ENCODE data around the gene PROK1.
A peak's percentile ranks its signal among the peaks of the same experiment; 100 is the strongest.
"Not testable (repeated sequence)": the region's sequence is repeated elsewhere in the genome, so short reads cannot be mapped to it uniquely, and the experiment has no call there.

The PROK1 gene

GRCh38 chr1:110434946-110435345, 16.0 kb upstream of the PROK1 start:
- ATAC-seq, result no peak

GRCh38 chr1:110436635-110437034, 14.3 kb upstream of the PROK1 start:
- no peak for ATAC-seq

- ATAC-seq, result not testable (repeated sequence)
These were observed 13.2 kb upstream of the PROK1 start for GRCh38 chr1:110437645-110438299.

- no peak for ATAC-seq
These were observed 12.1 kb upstream of the PROK1 start for GRCh38 chr1:110438893-110439292.

GRCh38 chr1:110439873-110440272, 11.1 kb upstream of the PROK1 start:
- not testable (repeated sequence) for ATAC-seq

- no peak for ATAC-seq
These were observed 10.1 kb upstream of the PROK1 start for GRCh38 chr1:110440877-110441276.

GRCh38 chr1:110441888-110442287, 9.1 kb upstream of the PROK1 start:
- no peak for ATAC-seq

- ATAC-seq, result no peak
These were observed 7.5 kb upstream of the PROK1 start for GRCh38 chr1:110443451-110443850.

- ATAC-seq, result no peak
These were observed 6.4 kb upstream of the PROK1 start for GRCh38 chr1:110444561-110444960.

- no peak for ATAC-seq
These were observed 993 bp upstream of the PROK1 start for GRCh38 chr1:110449661-110450651.

- ATAC-seq, result no peak
These were observed 1.4 kb downstream of the PROK1 start for GRCh38 chr1:110452330-110452729.

GRCh38 chr1:110453829-110454228, 2.9 kb downstream of the PROK1 start:
- ATAC-seq, result no peak

GRCh38 chr1:110454328-110454727, 3.4 kb downstream of the PROK1 start:
- no peak for ATAC-seq

- no peak for ATAC-seq
These were observed 4.2 kb downstream of the PROK1 start for GRCh38 chr1:110455151-110455550.

GRCh38 chr1:110457206-110457605, 6.3 kb downstream of the PROK1 start:
- no peak for ATAC-seq

GRCh38 chr1:110460253-110461220, 9.6 kb downstream of the PROK1 start:
- ATAC-seq, result peak; percentile 81 to 85

GRCh38 chr1:110462093-110462492, 11.1 kb downstream of the PROK1 start:
- ATAC-seq, result no peak

- ATAC-seq, result no peak
These were observed 12.0 kb downstream of the PROK1 start for GRCh38 chr1:110462964-110463363.

GRCh38 chr1:110463725-110464124, 12.8 kb downstream of the PROK1 start:
- no peak for ATAC-seq

GRCh38 chr1:110464340-110464739, 13.4 kb downstream of the PROK1 start:
- ATAC-seq, result no peak

GRCh38 chr1:110465038-110465813, 14.3 kb downstream of the PROK1 start:
- ATAC-seq, result no peak
